WTC11 (cell line): ENCODE data around the gene TNN.

Experiments
- ATF3 ChIP-seq: sonication (generic); formaldehyde crosslinking; conservative IDR thresholded peaks from 2 replicates; pipeline ENCODE4 v1.8.1; 2022; ENCODE audit warnings: mild to moderate bottlenecking, missing genetic modification reagents
- ATF6 ChIP-seq: sonication (generic); formaldehyde crosslinking; IDR thresholded peaks from 2 replicates; pipeline ENCODE4 v1.8.1; 2023; ENCODE audit warnings: mild to moderate bottlenecking, missing genetic modification reagents
- CTCF ChIP-seq: fragments of 200-600 bp; IDR thresholded peaks from 2 replicates; pipeline ENCODE4 v1.8.0; 2022; ENCODE audit warnings: antibody characterized with exemption
- ETV6 ChIP-seq: sonication (generic); formaldehyde crosslinking; IDR thresholded peaks from 2 replicates; pipeline ENCODE4 v1.8.1; 2022; ENCODE audit warnings: mild to moderate bottlenecking, missing genetic modification reagents
- USF2 ChIP-seq: sonication (generic); formaldehyde crosslinking; IDR thresholded peaks from 2 replicates; pipeline ENCODE4 v1.8.1; 2023; ENCODE audit warnings: mild to moderate bottlenecking, missing genetic modification reagents, moderate library complexity
- ZNF219 ChIP-seq: sonication (generic); formaldehyde crosslinking; IDR thresholded peaks from 2 replicates; pipeline ENCODE4 v1.8.0; 2023; ENCODE audit warnings: missing genetic modification reagents, mild to moderate bottlenecking, borderline replicate concordance
- ZNF263 ChIP-seq: sonication (generic); formaldehyde crosslinking; IDR thresholded peaks from 2 replicates; pipeline ENCODE4 v1.8.1; 2022; ENCODE audit warnings: low read depth, mild to moderate bottlenecking, moderate library complexity, missing genetic modification reagents
- ZNF416 ChIP-seq: fragments of 250-450 bp; sonication (Bioruptor Pico); IDR thresholded peaks from 2 replicates; pipeline ENCODE4 v1.9.0; 2021; ENCODE audit warnings: mild to moderate bottlenecking, inconsistent platforms
- ZNF423 ChIP-seq: fragments of 250-450 bp; sonication (Bioruptor Pico); IDR thresholded peaks from 2 replicates; pipeline ENCODE4 v2.1.2; 2022; ENCODE audit warnings: mild to moderate bottlenecking, moderate library complexity
- ZNF671 ChIP-seq: fragments of 250-450 bp; sonication (Bioruptor Pico); IDR thresholded peaks from 2 replicates; pipeline ENCODE4 v1.8.0; 2021; ENCODE audit warnings: mild to moderate bottlenecking

GRCh38 chr1:175164751-175165150 lies 97.1 kb downstream of the TNN start:
- TF ChIP-seq CTCF (no peak), ZNF263 (no peak), ETV6 (CRISPR knock-in tag) (no peak), ATF6 (CRISPR knock-in tag) (no peak), ZNF416 (no peak), ZNF219 (CRISPR knock-in tag) (no peak), ZNF423 (CRISPR knock-in tag) (no peak), ATF3 (CRISPR knock-in tag) (no peak), ZNF671 (CRISPR knock-in tag) (no peak), USF2 (no peak)
